ENCODE results near the gene SSMEM1.
"Not testable (repeated sequence)": the region's sequence is repeated elsewhere in the genome, so short reads cannot be mapped to it uniquely, and the experiment has no call there.

SSMEM1 gene, protein sequence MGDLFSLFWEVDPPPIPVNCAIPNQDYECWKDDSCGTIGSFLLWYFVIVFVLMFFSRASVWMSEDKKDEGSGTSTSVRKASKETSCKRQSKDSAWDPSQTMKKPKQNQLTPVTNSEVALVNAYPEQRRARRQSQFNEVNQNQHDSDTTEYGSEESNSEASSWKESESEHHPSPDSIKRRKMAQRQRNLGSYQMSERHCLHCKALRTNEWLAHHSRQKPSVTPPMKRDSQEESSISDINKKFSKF

GRCh38 chr7:130207642-130208041, at the start of gene SSMEM1:
Gene SSMEM1, plus strand, starts transcription at chr7:130207860. Its CDS starts 51 bp downstream, at chr7:130207911.
- no peak for DNase-seq

DNA sequence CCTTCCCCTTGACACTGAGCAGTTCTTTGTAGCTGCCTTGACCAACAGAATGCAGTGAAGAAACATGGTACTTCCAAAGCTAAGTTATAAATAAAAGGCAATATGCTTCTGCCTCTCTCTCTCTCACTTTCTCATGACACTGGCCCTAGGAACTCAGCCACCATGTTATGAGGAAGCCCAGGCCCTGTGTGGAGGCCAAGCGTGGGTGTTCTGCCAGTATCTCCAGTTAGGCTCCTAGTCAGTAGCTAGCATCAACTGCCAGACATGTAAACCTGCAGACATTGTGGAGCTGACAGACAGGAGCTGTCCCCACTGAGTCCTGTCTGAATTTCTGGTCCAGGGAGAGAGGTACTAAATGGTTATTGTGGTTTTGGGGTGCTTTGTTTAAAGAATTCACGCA, 47.6 kb upstream of the SSMEM1 start:
- no peak for DNase-seq

DNA sequence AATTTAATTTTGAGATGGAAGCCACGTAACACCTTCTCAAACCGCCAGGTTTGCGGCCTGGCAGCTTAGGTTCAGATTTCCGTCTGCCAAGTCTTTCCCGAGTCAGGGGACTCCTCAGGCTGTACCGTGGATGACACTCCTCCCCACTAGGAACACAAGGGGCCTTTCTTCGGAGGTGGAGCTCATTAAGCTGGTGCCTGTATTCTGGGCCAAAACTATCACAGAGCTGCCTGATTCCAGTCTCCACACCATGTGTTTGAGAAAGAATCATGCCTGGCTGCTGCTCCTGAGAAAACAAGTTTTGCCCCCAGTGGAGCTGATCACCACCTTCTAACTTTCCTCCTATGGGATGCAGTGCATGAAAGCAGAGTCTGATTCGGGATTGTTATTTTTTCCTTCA, 47.2 kb upstream of the SSMEM1 start:
- no peak for DNase-seq

DNA sequence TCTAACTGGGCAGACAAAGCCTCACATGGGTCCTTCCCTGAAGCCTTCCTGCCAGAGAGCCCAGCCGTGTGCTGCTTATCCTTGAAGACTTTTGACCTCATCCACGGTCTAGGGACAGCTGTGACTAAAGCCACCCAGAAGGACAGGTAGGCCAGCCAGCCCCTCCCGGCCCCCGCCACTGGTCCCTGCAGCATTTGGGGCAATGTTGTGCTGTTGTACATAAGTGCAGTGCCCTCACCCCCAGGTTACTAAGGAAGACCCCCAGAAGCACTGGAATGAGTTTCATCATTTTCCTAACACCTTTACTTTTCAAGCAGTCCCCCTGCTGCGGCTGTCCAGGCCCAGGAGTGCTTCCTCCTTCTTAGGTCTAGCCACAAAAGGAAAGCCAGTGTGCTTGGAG, 45.5 kb upstream of the SSMEM1 start:
- DNase-seq: no peak

DNA sequence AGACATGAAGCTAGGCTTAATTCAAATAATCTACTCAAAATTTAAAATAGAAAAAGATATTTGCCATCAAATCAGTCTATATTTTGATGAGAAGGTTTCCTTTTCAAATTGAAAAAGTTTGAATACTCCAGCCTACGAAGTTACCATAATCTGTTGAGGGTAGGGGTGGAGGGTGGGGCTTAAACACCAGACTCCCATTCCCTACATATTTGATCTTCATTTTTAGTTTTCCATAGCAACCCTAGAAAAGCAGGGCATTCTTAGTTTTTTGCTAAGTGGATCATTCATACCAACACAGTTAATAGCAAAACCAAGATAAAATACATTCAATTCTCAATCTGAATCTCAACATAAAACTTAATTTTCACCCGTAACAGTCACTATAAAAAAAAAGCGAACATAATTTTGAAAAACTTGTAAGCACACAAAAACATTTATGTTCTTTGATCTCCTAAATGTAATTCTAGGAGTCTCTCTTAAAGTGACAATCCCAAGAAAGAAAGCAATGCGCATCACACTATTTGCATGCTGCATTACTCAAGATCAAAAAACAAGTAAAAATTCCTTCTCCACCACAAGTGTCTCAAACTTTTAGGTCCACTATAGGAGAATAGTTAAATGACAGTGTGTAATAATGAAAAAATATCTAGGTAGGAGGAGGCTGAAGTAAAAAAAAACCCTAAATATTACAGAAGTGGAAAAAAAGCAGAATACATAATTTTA, 33.3 kb upstream of the SSMEM1 start:
- no peak for DNase-seq

DNA sequence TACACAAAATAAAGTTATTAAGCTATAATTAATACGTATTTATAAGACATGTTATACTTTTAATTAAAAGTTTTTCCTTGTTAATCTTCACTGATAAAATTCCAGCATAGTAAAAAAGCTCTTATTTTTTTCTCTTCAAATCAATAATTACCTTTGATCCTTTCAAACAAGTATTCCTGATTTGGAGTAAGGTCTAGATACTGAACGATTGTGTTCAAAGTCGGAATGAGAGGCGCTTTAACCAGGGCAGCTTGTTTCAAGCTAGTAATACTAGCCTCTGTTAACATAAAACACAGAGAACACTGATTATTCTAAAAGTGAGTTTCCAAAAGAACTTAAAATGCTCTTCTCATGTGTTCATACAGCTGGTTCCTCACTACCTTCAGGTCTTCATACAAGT, 29.4 kb upstream of the SSMEM1 start:
- DNase-seq: no peak

GRCh38 chr7:130179631-130180030, 28.0 kb upstream of the SSMEM1 start:
- DNase-seq: no peak

- no peak for DNase-seq
Observed at GRCh38 chr7:130180571-130181262, 26.9 kb upstream of the SSMEM1 start.

- no peak for DNase-seq
Observed at GRCh38 chr7:130181263-130181605, 26.4 kb upstream of the SSMEM1 start.

GRCh38 chr7:130182990-130183389, 24.7 kb upstream of the SSMEM1 start:
- DNase-seq: no peak

- DNase-seq: not testable (repeated sequence)
Observed at GRCh38 chr7:130184349-130184748, 23.3 kb upstream of the SSMEM1 start.

- DNase-seq: no peak
Observed at GRCh38 chr7:130187360-130187759, 20.3 kb upstream of the SSMEM1 start.

DNA sequence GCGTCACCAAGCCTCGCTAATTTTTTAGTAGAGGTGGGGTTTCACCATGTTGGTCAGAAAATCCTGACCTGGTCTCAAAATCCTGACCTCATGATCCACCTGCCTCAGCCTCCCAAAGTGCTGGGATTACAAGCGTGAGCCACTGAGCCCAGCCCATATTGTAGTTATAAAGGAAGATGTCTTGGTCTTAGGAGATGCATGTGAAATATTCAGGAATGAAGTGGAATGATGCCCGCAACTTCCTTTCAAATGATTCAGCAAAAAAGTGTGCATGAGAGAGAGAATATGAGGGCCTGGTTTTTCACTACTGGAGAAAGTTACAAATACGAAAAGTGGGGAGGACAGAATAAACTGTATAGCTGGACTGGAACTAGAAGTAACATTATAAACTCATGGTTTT, 18.3 kb upstream of the SSMEM1 start:
- DNase-seq: no peak

DNA sequence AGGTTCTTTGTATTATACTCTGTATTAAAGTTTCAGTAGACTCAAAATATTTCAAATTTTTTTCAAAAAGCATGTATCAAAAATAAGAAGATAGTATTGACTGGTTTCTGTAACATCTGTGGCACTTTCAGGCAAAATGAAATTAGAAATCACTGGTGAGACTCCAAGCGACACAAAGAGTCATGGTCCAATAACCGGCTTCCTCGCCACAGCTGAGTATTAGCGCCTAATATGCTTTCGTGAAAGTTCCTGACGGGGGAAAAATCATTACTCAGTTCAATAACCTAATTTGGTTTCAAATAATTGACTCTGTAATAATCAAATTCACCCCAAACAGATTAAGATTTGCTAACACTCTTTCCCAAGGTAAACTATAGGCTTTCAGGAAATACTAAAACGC, 15.9 kb upstream of the SSMEM1 start:
- DNase-seq: no peak

DNA sequence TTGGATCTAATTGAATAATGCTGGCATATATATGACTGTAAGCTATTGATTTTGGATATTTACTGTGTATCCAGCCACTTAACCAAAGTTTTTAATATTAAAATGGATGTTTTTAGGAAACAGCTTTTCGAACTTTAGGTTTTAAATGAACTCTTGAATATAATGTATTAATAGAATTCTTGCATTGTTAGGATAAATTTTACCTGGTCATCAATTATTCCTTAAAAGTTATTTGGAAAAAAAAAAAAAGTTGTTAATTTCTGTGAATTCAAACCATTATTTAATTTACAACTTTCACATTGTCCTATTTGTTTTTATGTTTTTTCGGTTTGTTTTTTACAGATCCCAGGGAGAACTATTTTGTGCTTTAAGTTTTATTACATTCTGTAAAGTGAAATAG, 12.3 kb upstream of the SSMEM1 start:
- no peak for DNase-seq

GRCh38 chr7:130196476-130196875, 11.2 kb upstream of the SSMEM1 start:
- DNase-seq: no peak

GRCh38 chr7:130197094-130197493, 10.6 kb upstream of the SSMEM1 start:
- no peak for DNase-seq

DNA sequence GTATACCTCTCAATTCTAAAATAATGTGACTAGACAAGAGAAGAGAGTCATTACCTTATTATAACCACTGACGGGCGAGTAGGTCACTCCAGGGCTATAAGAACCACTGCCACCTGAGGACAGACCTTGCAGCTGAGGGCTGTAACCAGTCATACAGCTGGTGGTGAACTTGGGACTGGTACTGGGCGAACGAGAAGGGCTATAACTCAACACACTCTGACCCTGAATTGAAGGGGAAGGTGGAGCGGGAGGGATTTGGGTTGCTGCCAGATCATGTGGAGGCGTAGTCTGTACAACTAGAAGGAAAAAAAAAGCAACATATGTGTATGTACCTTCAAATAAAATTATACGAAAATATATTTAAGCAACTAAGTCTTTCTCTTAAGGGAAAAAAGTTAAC, 5.9 kb upstream of the SSMEM1 start:
- no peak for DNase-seq

- DNase-seq: peak; percentile 47 to 96 (median 91)
Observed at GRCh38 chr7:130205084-130205947, 2.3 kb upstream of the SSMEM1 start, which contains the start of gene TMEM209. Gene TMEM209, minus strand, starts transcription at chr7:130205406. Its CDS starts 31 bp downstream, at chr7:130205375.

DNA sequence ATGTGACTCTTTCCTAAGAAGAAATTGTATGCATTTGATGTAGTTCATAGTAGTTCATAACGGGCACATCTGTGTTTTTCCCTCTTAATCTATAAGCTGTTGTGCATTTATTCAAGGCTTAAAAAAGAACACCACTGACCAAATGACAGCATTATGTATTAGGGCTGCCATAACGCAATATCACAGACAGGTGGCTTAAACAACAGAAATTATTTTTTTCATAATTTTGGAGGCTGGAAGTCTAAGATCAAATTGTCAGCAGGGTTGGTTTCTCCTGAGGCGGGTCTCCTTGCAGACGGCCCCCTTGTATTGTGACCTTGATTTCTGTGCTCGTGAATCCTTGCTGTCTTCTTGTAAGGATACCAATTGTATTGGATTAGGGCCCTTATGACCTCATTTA, 627 bp upstream of the SSMEM1 start:
- no peak for DNase-seq

GRCh38 chr7:130208516-130208915, 856 bp downstream of the SSMEM1 start:
- no peak for DNase-seq

All from hypothalamus (tissue), 51 donors.